ENCODE data around the gene RNF17.
"Not testable (repeated sequence)": the region's sequence is repeated elsewhere in the genome, so short reads cannot be mapped to it uniquely, and the experiment has no call there.

RNF17 gene, protein sequence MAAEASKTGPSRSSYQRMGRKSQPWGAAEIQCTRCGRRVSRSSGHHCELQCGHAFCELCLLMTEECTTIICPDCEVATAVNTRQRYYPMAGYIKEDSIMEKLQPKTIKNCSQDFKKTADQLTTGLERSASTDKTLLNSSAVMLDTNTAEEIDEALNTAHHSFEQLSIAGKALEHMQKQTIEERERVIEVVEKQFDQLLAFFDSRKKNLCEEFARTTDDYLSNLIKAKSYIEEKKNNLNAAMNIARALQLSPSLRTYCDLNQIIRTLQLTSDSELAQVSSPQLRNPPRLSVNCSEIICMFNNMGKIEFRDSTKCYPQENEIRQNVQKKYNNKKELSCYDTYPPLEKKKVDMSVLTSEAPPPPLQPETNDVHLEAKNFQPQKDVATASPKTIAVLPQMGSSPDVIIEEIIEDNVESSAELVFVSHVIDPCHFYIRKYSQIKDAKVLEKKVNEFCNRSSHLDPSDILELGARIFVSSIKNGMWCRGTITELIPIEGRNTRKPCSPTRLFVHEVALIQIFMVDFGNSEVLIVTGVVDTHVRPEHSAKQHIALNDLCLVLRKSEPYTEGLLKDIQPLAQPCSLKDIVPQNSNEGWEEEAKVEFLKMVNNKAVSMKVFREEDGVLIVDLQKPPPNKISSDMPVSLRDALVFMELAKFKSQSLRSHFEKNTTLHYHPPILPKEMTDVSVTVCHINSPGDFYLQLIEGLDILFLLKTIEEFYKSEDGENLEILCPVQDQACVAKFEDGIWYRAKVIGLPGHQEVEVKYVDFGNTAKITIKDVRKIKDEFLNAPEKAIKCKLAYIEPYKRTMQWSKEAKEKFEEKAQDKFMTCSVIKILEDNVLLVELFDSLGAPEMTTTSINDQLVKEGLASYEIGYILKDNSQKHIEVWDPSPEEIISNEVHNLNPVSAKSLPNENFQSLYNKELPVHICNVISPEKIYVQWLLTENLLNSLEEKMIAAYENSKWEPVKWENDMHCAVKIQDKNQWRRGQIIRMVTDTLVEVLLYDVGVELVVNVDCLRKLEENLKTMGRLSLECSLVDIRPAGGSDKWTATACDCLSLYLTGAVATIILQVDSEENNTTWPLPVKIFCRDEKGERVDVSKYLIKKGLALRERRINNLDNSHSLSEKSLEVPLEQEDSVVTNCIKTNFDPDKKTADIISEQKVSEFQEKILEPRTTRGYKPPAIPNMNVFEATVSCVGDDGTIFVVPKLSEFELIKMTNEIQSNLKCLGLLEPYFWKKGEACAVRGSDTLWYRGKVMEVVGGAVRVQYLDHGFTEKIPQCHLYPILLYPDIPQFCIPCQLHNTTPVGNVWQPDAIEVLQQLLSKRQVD (N-terminal part only)

GRCh38 chr13:24763596-24764275 is at the start of gene RNF17:
Gene RNF17 (plus strand): TSS chr13:24764169. CDS start chr13:24764204, 35 bp downstream.
- no peak for DNase-seq (ENCODE audit: low read depth, low spot score)

DNA sequence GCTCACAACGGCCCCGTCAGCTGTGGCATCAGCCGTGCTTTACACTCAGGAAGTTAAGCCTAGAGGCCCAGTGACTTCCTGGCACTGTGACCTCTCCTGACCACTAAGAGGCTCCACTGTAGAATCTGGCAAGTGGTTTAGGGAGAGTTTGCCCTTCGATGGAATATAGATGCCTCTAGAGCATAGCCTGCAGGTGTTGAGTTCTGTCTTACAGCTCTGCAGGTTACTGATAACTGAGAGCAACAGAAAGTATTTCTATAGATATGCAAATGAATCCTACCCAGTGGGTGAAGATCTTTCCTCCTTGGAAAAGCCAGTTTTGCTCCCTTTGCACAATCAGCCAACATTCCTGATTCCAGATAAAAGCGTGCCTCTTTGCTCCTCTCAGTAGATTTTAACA is 48.0 kb upstream of the RNF17 start:
- DNase-seq (ENCODE audit: low read depth, low spot score) = no peak

GRCh38 chr13:24716446-24716845 is 47.5 kb upstream of the RNF17 start:
- no peak for DNase-seq (ENCODE audit: low read depth, low spot score)

DNA sequence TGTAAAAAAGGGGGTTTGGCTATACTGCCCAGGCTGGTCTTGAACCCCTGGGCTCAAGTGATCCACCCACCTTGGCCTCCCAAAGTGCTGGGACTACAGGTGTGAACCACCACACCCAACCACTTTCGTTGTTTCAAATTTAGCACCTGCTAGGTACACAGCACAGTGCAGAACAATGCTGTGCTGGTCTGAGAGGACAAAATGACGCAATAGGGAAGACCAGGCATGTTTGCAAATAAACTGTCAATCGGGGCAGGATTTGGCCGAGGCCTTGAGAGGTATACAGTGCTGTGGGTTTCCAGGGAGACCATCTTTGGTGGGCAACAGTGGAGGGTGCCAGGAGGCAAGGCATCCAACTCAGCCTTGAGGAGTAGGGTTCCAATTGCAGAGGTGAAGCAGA is 46.8 kb upstream of the RNF17 start:
- DNase-seq (ENCODE audit: low read depth, low spot score) = no peak

GRCh38 chr13:24718192-24718965 is 45.6 kb upstream of the RNF17 start:
- DNase-seq (ENCODE audit: low read depth, low spot score) = no peak

DNA sequence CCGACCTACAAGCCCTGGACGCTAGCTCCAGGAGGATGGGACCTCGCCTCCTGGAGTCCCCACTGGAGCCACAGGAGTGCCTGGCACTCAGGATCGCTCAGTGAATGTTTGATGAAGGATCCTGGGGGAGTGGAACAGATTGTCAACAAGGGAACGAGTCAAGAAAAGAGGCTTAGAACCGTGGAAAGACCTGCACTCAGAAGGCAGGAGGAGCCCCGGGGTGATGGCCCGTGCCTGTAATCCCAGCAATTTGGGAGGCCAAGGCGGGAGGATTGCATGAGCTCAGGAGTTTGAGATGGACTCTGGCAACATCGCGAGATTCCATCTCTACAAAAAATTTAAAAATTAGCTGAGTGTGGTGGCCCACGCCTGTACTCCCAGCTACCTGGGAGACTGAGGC is 44.8 kb upstream of the RNF17 start:
- DNase-seq (ENCODE audit: low read depth, low spot score) = no peak

DNA sequence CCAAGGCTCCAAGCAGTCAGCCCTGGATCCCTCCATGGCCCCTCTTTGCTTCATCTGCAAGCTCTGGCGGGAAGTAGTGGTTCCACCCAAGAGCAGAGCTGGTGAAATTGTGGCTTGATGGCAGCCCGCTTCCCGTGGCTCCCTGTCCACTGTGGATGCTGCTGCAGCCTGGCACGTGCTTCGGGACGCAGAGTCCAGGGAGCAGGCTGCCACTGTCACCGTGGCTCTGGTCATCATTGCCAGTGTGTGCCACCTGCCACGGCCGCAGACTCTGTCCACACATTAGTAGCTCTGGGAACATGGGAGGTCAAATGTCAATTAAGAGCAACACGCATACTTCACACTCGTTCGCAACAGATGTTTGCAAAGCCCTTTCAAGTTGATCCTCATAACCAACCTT is 40.8 kb upstream of the RNF17 start:
- no peak for DNase-seq (ENCODE audit: low read depth, low spot score)

- no peak for DNase-seq (ENCODE audit: low read depth, low spot score)
These were observed 39.3 kb upstream of the RNF17 start for GRCh38 chr13:24724714-24725113.

DNA sequence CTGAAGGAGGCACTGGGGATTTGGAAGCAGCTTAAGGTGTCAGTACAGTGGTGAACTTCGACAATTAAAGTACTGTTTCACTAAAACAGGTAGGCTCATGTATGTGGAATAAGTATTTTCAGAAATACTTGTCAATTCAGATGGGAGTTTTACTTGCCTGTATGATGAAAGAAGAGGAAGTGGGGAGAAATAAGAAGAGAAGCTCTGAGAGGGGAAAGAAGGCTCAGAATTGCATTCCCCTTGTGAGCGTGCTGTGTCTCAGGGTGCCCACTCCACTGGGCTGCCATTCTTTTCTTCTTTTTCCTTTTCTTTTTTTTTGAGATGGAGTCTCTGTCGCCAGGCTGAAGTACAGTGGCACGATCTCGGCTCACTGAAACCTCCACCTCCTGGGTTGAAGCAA is 38.6 kb upstream of the RNF17 start:
- DNase-seq (ENCODE audit: low read depth, low spot score) = no peak

DNA sequence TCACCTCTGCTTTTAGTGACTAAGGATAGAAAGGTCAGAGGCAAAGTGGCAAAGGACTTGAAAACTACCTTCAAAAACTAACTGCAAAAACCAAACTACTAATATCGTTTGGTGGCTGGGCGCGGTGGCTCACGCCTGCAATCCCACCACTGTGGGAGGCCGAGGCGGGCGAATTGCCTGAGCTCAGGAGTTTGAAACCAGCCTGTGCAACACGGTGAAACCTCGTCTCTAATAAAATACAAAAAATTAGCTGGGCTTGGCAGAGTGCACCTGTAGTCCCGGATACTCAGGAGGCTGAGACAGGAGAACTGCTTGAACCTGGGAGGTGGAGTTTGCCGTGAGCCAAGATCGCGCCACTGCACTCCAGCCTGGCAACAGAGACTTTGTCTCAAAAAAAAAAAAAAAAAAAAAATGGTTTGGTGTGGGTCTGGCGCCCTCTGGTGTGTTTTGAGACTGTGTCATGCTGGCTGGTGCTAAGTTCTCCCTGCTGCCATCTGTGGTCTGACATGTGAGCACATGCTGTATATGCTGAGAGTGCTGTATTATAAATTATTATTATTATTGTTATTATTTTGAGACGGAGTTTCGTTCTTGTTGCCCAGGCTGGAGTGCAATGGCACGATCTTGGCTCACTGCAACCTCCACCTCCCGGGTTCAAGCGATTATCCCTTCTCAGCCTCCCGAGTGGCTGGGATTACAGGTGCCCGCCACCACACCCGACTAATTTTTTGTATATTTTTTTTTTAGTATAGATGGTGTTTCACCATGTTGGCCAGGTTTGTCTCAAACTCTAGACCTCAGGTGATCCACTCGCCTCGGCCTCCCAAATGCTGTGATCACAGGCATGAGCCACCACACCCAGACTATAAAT is 36.0 kb upstream of the RNF17 start:
- peak; percentile 41 for DNase-seq (ENCODE audit: low read depth, low spot score)

DNA sequence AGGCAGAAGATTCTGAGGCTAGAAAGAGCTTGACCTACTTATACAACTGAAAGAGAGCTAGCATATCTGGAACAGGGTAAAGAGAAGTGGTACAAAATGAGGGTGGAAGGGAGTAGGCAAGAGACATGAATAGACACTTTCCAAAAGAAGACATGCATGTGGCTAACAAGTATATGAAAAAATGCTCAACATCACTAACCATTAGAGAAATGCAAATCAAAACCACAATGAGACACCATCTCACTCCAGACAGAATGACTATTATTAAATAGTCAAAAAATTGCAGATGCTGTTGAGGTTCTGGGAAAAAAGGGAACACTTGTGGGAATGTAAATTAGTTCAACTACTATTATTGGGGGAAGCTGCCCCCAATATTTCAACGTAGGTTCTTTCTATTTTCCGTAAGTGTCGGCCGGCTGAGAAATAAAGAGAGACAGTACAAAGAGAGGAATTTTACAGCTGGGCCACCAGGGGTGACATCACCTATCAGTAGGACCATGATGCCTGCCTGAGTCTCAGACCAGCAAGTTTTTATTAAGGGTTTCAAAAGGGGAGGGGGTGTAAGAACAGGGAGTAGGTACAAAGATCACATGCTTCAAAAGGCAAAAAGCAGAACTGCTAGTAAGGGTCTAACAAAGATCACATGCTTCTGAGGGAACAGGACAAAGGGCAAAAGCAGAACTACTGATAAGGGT is 32.9 kb upstream of the RNF17 start:
- DNase-seq (ENCODE audit: low read depth, low spot score) = not testable (repeated sequence)

DNA sequence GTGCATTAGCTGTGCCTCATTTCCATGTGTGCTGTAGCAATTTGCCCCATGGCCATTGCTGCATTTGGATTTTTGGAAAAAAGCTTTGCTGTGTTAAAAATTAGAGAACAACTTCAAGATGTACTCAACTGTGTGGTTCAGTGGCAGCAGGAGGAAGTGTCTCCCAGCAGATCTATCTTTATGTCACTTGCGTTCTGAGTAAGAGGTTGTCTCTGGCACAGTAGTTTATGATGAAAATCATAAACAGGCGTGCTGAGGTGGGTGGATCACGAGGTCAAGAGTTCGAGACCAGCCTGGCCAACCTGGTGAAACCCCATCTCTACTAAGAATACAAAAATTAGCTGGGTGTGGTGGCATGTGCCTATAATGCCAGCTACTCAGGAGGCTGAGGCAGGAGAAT is 29.0 kb upstream of the RNF17 start:
- DNase-seq (ENCODE audit: low read depth, low spot score) = no peak

- no peak for DNase-seq (ENCODE audit: low read depth, low spot score)
These were observed 26.9 kb upstream of the RNF17 start for GRCh38 chr13:24737042-24737441.

DNA sequence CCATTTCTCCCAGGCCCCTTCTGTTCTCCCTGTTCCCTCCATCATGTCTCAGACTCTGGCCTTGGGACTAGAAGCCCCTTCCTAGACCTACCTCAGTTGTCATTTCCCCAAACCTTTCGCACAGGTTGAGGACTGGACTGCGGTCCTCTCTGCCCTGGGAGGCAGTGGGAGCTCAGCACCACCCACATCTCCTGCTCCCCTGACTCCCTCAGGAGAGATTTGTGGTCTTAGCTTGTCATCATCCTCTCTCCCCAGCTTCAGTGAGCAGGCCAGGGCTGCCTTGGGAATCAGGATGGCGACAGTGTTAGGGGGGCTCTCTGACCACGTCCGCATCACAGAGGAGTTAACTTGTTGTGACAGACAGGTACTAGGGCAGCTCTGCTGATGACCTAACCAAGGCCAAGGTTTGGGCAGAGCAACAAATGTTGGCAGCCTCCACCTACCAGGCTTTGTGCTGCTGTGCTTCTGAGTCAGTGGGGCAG is 25.6 kb upstream of the RNF17 start:
- no peak for DNase-seq (ENCODE audit: low read depth, low spot score)

DNA sequence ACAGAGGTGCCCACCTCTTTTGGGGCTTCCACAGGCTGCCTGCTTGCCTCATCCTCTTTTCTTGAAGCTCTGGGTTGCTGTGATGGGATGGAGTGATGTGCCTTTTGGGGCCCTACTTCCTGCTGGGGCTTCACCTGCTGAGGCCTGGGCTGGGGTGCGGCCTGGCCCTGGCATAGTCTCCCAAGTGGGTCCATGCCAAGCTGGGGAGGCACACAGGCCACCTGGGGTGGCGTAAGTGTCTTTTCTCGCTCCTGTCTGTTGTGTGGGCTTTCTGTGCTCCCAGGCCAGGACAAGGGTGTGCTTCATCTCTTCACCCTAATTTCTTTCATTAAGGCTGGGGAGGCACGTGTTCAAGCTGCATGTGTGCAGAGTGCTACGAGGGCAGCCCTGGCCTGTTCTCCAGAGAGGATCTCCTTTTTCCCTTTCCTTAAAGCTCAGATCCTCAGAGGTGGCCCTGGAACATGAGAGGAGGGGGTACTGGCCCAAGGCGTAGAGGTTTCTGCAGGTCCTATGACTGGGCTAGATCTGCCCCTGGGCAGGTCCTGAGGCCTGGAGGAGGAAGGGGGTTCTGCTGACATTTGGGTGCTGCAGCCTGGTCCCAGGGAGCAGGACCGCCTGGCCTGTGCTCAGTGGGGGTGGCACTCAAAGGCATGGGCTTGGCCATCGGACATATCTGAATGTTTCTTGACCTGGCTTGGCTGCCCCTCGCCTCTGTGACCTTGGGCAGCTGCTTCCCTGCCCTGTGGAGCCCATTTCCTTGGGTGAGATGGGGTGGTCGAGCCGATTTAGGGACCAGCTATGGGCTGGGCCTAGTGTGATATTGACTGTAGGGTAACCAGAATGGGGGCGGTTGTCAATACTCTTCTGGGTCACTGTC is 23.7 kb upstream of the RNF17 start:
- DNase-seq (ENCODE audit: low read depth, low spot score) = no peak

- DNase-seq (ENCODE audit: low read depth, low spot score) = no peak
These were observed 22.8 kb upstream of the RNF17 start for GRCh38 chr13:24741016-24741662.

DNA sequence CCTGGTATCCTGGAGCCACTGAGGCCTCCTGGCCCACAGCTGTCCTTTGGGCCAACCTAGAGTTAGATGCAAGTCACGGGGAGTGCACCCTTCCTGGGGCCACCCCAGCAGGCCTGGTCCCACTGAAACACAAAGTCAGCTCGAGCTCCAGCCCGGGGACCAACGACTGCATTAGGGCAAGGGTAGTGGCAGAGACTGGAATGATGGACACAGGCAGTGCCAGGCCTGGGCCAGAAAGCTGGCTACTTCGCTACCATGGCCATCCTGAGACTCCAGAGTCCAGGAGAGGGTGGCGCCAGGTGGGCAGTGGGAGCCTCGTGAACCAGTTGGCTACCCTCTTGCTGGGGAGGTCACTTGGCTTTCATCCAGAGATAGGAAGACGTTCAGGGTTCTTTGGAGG is 22.2 kb upstream of the RNF17 start:
- no peak for DNase-seq (ENCODE audit: low read depth, low spot score)
